Astrocyte (in vitro differentiated cells and primary cell): ENCODE results near the gene FOXK2. TPM values are rescaled to one million over a fixed set of nuclear protein-coding genes. Genes with fewer than 3 reads are reported as not detected.

Experiments used
- DNase-seq: peaks from one replicate; pipeline ENCODE4 v3.0.0-alpha.2; 2010; ENCODE audit warnings: low read depth
- FAIRE-seq: peaks from 2 replicates; lab custom pipeline; 2011; peaks lifted over from hg19 to GRCh38; lab: Jason Lieb, UNC
- H2AFZ ChIP-seq: 2 replicates; pipeline ENCODE4 v1.6.0; 2012; ENCODE audit warnings: low read depth, low read length, inconsistent platforms
- H3K27ac ChIP-seq: 2 replicates; pipeline ENCODE4 v1.5.1; 2011; ENCODE audit warnings: low read depth, low read length, inconsistent platforms
- H3K27me3 ChIP-seq: 2 replicates; pipeline ENCODE4 v1.6.0; 2011; ENCODE audit warnings: low read length, inconsistent platforms; ENCODE audit not compliant: insufficient read depth
- H3K36me3 ChIP-seq: 2 replicates; pipeline ENCODE4 v1.5.1; 2011; ENCODE audit warnings: low read length, inconsistent platforms; ENCODE audit not compliant: insufficient read depth
- H3K4me1 ChIP-seq: 2 replicates; pipeline ENCODE4 v1.5.1; 2011; ENCODE audit warnings: low read length, inconsistent platforms; ENCODE audit not compliant: insufficient read depth
- H3K4me2 ChIP-seq: 2 replicates; pipeline ENCODE4 v1.6.0; 2012; ENCODE audit warnings: low read length, inconsistent platforms
- H3K4me3 ChIP-seq: 2 replicates; pipeline ENCODE4 v1.5.1; 2011; ENCODE audit warnings: low read depth, mild to moderate bottlenecking, low read length, inconsistent platforms; ENCODE audit not compliant: insufficient read depth
- H3K79me2 ChIP-seq: 2 replicates; pipeline ENCODE4 v1.6.0; 2012; ENCODE audit warnings: mild to moderate bottlenecking, low read length, inconsistent platforms; ENCODE audit not compliant: insufficient read depth
- H3K9ac ChIP-seq: 2 replicates; pipeline ENCODE4 v1.6.0; 2012; ENCODE audit warnings: mild to moderate bottlenecking, low read length, inconsistent platforms
- H3K9me3 ChIP-seq: 2 replicates; pipeline ENCODE4 v1.5.1; 2012; ENCODE audit warnings: low read depth, mild to moderate bottlenecking, low read length, inconsistent platforms; ENCODE audit not compliant: insufficient read depth
- H4K20me1 ChIP-seq: 2 replicates; pipeline ENCODE4 v1.6.0; 2012; ENCODE audit warnings: low read length, inconsistent platforms; ENCODE audit not compliant: insufficient read depth
- H3K27ac Mint-ChIP-seq: one replicate; pipeline ENCODE4 v1.8.0; 2021; ENCODE audit warnings: mild to moderate bottlenecking, mixed read lengths; ENCODE audit not compliant: unreplicated experiment
- H3K27me3 Mint-ChIP-seq: one replicate; pipeline ENCODE4 v1.8.0; 2021; ENCODE audit warnings: low read depth, mixed read lengths; ENCODE audit not compliant: unreplicated experiment
- H3K36me3 Mint-ChIP-seq: one replicate; pipeline ENCODE4 v1.8.0; 2021; ENCODE audit warnings: low read depth, mixed read lengths; ENCODE audit not compliant: unreplicated experiment
- H3K4me1 Mint-ChIP-seq: one replicate; pipeline ENCODE4 v1.8.0; 2021; ENCODE audit warnings: low read depth, mixed read lengths; ENCODE audit not compliant: unreplicated experiment
- H3K4me3 Mint-ChIP-seq: one replicate; pipeline ENCODE4 v1.8.0; 2021; ENCODE audit warnings: mild to moderate bottlenecking, moderate library complexity, mixed read lengths; ENCODE audit not compliant: unreplicated experiment
- H3K9me3 Mint-ChIP-seq: one replicate; pipeline ENCODE4 v1.8.0; 2021; ENCODE audit warnings: mild to moderate bottlenecking, mixed read lengths; ENCODE audit not compliant: unreplicated experiment
- CTCF ChIP-seq: IDR thresholded peaks from 2 replicates; pipeline ENCODE4 v1.5.1; 2011; ENCODE audit warnings: low read depth, mild to moderate bottlenecking, inconsistent platforms, low read length, moderate library complexity; ENCODE audit not compliant: insufficient read depth
- EZH2 ChIP-seq: IDR thresholded peaks from 2 replicates; pipeline ENCODE4 v1.6.1; 2012; ENCODE audit warnings: mild to moderate bottlenecking, low read length, inconsistent platforms; ENCODE audit not compliant: insufficient read depth
- total RNA-seq: library from RNA; stranded (reverse); gene quantifications from 2 replicates; pipeline ENCODE4 v1.2.1, GENCODE V29; 2021

Gene FOXK2
- total RNA-seq, 1 donor from 2014 or later, result 68.0 TPM

- DNase-seq (no peak), FAIRE-seq (no peak)
- H3K4me1 Mint-ChIP-seq, result no peaks in the 10 kb centered on the region
- H3K36me3 Mint-ChIP-seq, result peaks cover 23% of the 10 kb centered on the region
- no peak overlapping the region for H3K27ac Mint-ChIP-seq
- Histone ChIP-seq H3K27me3 (no peaks in the 10 kb centered on the region), H4K20me1 (peaks cover 65% of the 10 kb centered on the region), H3K27ac (no peak overlapping the region), H3K9me3 (no peaks in the 10 kb centered on the region), H3K4me1 (no peaks in the 10 kb centered on the region), H2AFZ (no peak overlapping the region), H3K79me2 (peaks cover 78% of the 10 kb centered on the region), H3K36me3 (peaks cover 17% of the 10 kb centered on the region), H3K4me3 (no peak overlapping the region), H3K9ac (no peak overlapping the region), H3K4me2 (no peak overlapping the region)
- H3K9me3 Mint-ChIP-seq, result peaks cover 2% of the 10 kb centered on the region
- no peak overlapping the region for H3K4me3 Mint-ChIP-seq
- H3K27me3 Mint-ChIP-seq, result no peaks in the 10 kb centered on the region
- TF ChIP-seq CTCF, result no peak
- TF ChIP-seq EZH2, result no peak
These were observed 110.7 kb downstream of the FOXK2 start for GRCh38 chr17:82630212-82630611.

- no peak for FAIRE-seq
- H3K27ac Mint-ChIP-seq, result no peak overlapping the region
- no peak for DNase-seq
- H3K36me3 Mint-ChIP-seq, result peaks cover 23% of the 10 kb centered on the region
- Histone ChIP-seq H3K9ac (no peak overlapping the region), H3K27me3 (no peaks in the 10 kb centered on the region), H3K79me2 (peaks cover 86% of the 10 kb centered on the region), H2AFZ (no peak overlapping the region), H3K4me1 (no peaks in the 10 kb centered on the region), H3K27ac (no peak overlapping the region), H3K4me2 (no peak overlapping the region), H3K4me3 (no peak overlapping the region), H4K20me1 (peaks cover 77% of the 10 kb centered on the region), H3K9me3 (no peaks in the 10 kb centered on the region), H3K36me3 (peaks cover 16% of the 10 kb centered on the region)
- no peak for TF ChIP-seq EZH2
- no peak for TF ChIP-seq CTCF
- H3K27me3 Mint-ChIP-seq, result no peaks in the 10 kb centered on the region
- no peak overlapping the region for H3K4me3 Mint-ChIP-seq
- peaks cover 2% of the 10 kb centered on the region for H3K9me3 Mint-ChIP-seq
- H3K4me1 Mint-ChIP-seq, result no peaks in the 10 kb centered on the region
These were observed 112.0 kb downstream of the FOXK2 start for GRCh38 chr17:82631544-82631943.

- H3K9me3 ChIP-seq, result no peaks in the 10 kb centered on the region
- H3K4me3 ChIP-seq, result no peak overlapping the region
- H3K27me3 ChIP-seq, result no peaks in the 10 kb centered on the region
- no peaks in the 10 kb centered on the region for H3K4me1 Mint-ChIP-seq
- H3K79me2 ChIP-seq, result peaks cover 90% of the 10 kb centered on the region
- no peak overlapping the region for H3K27ac ChIP-seq
- peaks cover 2% of the 10 kb centered on the region for H3K9me3 Mint-ChIP-seq
- no peaks in the 10 kb centered on the region for H3K27me3 Mint-ChIP-seq
- H3K4me2 ChIP-seq, result no peak overlapping the region
- no peak for DNase-seq
- no peak overlapping the region for H2AFZ ChIP-seq
- no peak overlapping the region for H3K9ac ChIP-seq
- peaks cover 16% of the 10 kb centered on the region for H3K36me3 ChIP-seq
- H3K4me1 ChIP-seq, result no peaks in the 10 kb centered on the region
- TF ChIP-seq CTCF (no peak), EZH2 (no peak)
- H4K20me1 ChIP-seq, result peaks cover 80% of the 10 kb centered on the region
- peaks cover 27% of the 10 kb centered on the region for H3K36me3 Mint-ChIP-seq
- H3K4me3 Mint-ChIP-seq, result no peak overlapping the region
- FAIRE-seq, result no peak
- H3K27ac Mint-ChIP-seq, result no peak overlapping the region
These were observed 112.9 kb downstream of the FOXK2 start for GRCh38 chr17:82632451-82632850.
